Loucy (cell line): Measurements from ENCODE around the gene KAT5.

Experiments used
- EZH2phosphoT487 ChIP-seq: fragments of 200-600 bp; IDR thresholded peaks from 2 replicates; pipeline ENCODE4 v1.6.1; 2018; ENCODE audit warnings: antibody characterized with exemption, mild to moderate bottlenecking, moderate library complexity, borderline replicate concordance
- TF ChIP-seq, protein P1 (sequence below): fragments of 200-600 bp; sonication (generic); conservative IDR thresholded peaks from 2 replicates; pipeline ENCODE4 v1.5.1; 2014; ENCODE audit warnings: mild to moderate bottlenecking, antibody characterized with exemption, low read length

DNA sequence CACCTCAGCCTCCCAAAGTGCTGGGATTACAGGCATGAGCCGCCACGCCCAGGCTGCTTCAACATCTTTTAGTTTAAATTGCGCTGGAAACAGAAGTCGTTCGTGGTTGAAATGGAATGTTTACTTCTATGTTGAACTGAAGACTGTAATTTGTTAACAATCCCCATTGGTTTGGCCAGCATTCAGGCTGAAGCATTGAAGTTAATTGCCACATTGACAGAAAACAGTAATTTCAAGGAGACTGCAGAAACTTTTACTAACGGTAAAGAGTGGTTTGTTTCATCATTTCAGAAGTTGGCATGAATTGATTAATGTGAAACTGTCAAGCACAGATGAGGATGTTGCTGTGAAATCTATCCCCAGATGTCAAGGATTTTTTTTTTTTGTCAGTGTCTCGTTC, 54.5 kb downstream of the KAT5 start:
- no peak for TF ChIP-seq EZH2phosphoT487
- TF ChIP-seq, protein P1, sequence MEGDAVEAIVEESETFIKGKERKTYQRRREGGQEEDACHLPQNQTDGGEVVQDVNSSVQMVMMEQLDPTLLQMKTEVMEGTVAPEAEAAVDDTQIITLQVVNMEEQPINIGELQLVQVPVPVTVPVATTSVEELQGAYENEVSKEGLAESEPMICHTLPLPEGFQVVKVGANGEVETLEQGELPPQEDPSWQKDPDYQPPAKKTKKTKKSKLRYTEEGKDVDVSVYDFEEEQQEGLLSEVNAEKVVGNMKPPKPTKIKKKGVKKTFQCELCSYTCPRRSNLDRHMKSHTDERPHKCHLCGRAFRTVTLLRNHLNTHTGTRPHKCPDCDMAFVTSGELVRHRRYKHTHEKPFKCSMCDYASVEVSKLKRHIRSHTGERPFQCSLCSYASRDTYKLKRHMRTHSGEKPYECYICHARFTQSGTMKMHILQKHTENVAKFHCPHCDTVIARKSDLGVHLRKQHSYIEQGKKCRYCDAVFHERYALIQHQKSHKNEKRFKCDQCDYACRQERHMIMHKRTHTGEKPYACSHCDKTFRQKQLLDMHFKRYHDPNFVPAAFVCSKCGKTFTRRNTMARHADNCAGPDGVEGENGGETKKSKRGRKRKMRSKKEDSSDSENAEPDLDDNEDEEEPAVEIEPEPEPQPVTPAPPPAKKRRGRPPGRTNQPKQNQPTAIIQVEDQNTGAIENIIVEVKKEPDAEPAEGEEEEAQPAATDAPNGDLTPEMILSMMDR = no peak
